ENCODE data around the gene ATP1B1. TPM values are rescaled to one million over a fixed set of nuclear protein-coding genes. Genes with fewer than 3 reads are reported as not detected.

ATP1B1 gene
- total and polyA plus RNA-seq, 2 of the 13 experiments (the other 11 are each of a cell fraction or from before 2014, with no cell fraction given), result 134 to 135 TPM

- TF ChIP-seq ZNF770 (CRISPR knock-in tag; IDR thresholded peaks at IDR 0.05), result no peak
- 0 out of 2 replicates have a peak, but pooled peaks have one; percentile 37 for TF ChIP-seq ZNF501 (CRISPR knock-in tag; IDR thresholded peaks at IDR 0.05)
- TF ChIP-seq GTF2F1 (IDR thresholded peaks at IDR 0.05; ENCODE audit: low read length), result no peak
- peak; percentile 100 for TF ChIP-seq ELF3 (CRISPR knock-in tag; IDR thresholded peaks at IDR 0.05)
- peak; percentile 56; the same call in 1 of the 2 replicates for TF ChIP-seq ZNF574 (CRISPR knock-in tag; IDR thresholded peaks at IDR 0.05)
- TF ChIP-seq ZNF720 (CRISPR knock-in tag; IDR thresholded peaks at IDR 0.05), result no peak; the same call in 1 of the 2 replicates
- no peak for TF ChIP-seq CERS6 (CRISPR knock-in tag; IDR thresholded peaks at IDR 0.05)
- TF ChIP-seq RARG (CRISPR knock-in tag; IDR thresholded peaks at IDR 0.05; ENCODE audit: low read depth), result no peak
- TF ChIP-seq ZNF609 (CRISPR knock-in tag; IDR thresholded peaks at IDR 0.05; ENCODE audit: borderline replicate concordance), result peak; percentile 50; the same call in 1 of the 2 replicates
- TF ChIP-seq HMG20B (CRISPR knock-in tag; conservative IDR thresholded peaks at IDR 0.05), result peak; percentile 73
- TF ChIP-seq GFI1 (CRISPR knock-in tag; IDR thresholded peaks at IDR 0.05; ENCODE audit: borderline replicate concordance), result 0 out of 2 replicates have a peak, but pooled peaks have one; percentile 51
- no peak for TF ChIP-seq TFDP1 (CRISPR knock-in tag; IDR thresholded peaks at IDR 0.05; ENCODE audit: borderline replicate concordance)
- TF ChIP-seq CREB3 (CRISPR knock-in tag; IDR thresholded peaks at IDR 0.05), result no peak
- peak; percentile 63 for TF ChIP-seq RFX3 (CRISPR knock-in tag; IDR thresholded peaks at IDR 0.05)
- TF ChIP-seq ZNF205 (CRISPR knock-in tag; IDR thresholded peaks at IDR 0.05), result peak; percentile 75
- peak; percentile 73 for TF ChIP-seq KDM6A (CRISPR knock-in tag; IDR thresholded peaks at IDR 0.05; ENCODE audit: low read depth)
Measured at GRCh38 chr1:169115891-169116585, 9.5 kb downstream of the ATP1B1 start (continued).
